Mesodermal cell (in vitro differentiated cells): Measurements from ENCODE around the gene TARS3. TPM values are rescaled to one million over a fixed set of nuclear protein-coding genes. Genes with fewer than 3 reads are reported as not detected.
"Not testable (repeated sequence)": the region's sequence is repeated elsewhere in the genome, so short reads cannot be mapped to it uniquely, and the experiment has no call there.

ENCODE experiments used
- H3K27ac ChIP-seq: 2 replicates; pipeline ENCODE4 v1.7.0; 2013; ENCODE audit warnings: mild to moderate bottlenecking, low read depth, low read length, moderate library complexity; ENCODE audit not compliant: severe bottlenecking
- H3K36me3 ChIP-seq: 2 replicates; pipeline ENCODE4 v1.7.1; 2013; ENCODE audit warnings: mild to moderate bottlenecking, low read length, moderate library complexity; ENCODE audit not compliant: control insufficient read depth, insufficient read depth
- H3K4me1 ChIP-seq: one replicate; pipeline ENCODE4 v1.7.1; 2013; ENCODE audit warnings: mild to moderate bottlenecking, low read length; ENCODE audit not compliant: insufficient read depth, control insufficient read depth, poor library complexity, severe bottlenecking
- H3K4me3 ChIP-seq: 2 replicates; pipeline ENCODE4 v1.7.0; 2013; ENCODE audit warnings: low read length, control low read depth, mild to moderate bottlenecking; ENCODE audit not compliant: insufficient read depth, poor library complexity, severe bottlenecking; ENCODE audit errors: extremely low read depth
- H3K9me3 ChIP-seq: 2 replicates; pipeline ENCODE4 v1.7.1; 2013; ENCODE audit warnings: mild to moderate bottlenecking, low read length, moderate library complexity; ENCODE audit not compliant: control insufficient read depth
- WGBS, 2 experiments: methylation state at CpG; one replicate each; pipeline ENCODE4 v1.1.5; 2013; ENCODE audit warnings: missing lambda C conversion rate in 2 of 2; ENCODE audit not compliant: insufficient coverage in 2 of 2; 5-methylcytosine and 5-hydroxymethylcytosine counted together
- polyA plus RNA-seq, 2 experiments: library from polyadenylated mRNA; stranded (reverse); fragments of 50-300 nt; gene quantifications; one replicate each; pipeline ENCODE4 v1.2.3, GENCODE V29; 2013

Gene TARS3
- polyA plus RNA-seq (2013, experiment 1 of 2): 11.9 TPM
- 15.5 TPM for polyA plus RNA-seq (2013, experiment 2 of 2)

GRCh38 chr15:101723874-101724674 lies at the start of gene TARS3:
TSS of gene TARS3 (minus strand) at chr15:101724473. CDS start at chr15:101724387, 86 bp downstream.
- H3K9me3 ChIP-seq: no peaks in the 10 kb centered on the region
- peaks cover 2% of the 10 kb centered on the region for H3K4me1 ChIP-seq
- peaks cover 29% of the 10 kb centered on the region for H3K36me3 ChIP-seq
- 0% methylated on average over 58 of the region's 93 CpGs for WGBS, 2 experiments
- peak within 1 kb of the TSS; percentile 75 for H3K27ac ChIP-seq
- peak within 1 kb of the TSS; percentile 60 for H3K4me3 ChIP-seq

GRCh38 chr15:101773496-101774100 lies 49.3 kb upstream of the TARS3 start:
- H3K4me1 ChIP-seq: no peaks in the 10 kb centered on the region
- no peak overlapping the region for H3K4me3 ChIP-seq
- WGBS, 2 experiments: 65 to 72% methylated on average over 2 to 6 of the region's 7 CpGs
- H3K27ac ChIP-seq: no peak overlapping the region
- H3K36me3 ChIP-seq: no peaks in the 10 kb centered on the region
- H3K9me3 ChIP-seq: no peaks in the 10 kb centered on the region

GRCh38 chr15:101772921-101773320 lies 48.6 kb upstream of the TARS3 start:
- no peaks in the 10 kb centered on the region for H3K4me1 ChIP-seq
- no peaks in the 10 kb centered on the region for H3K36me3 ChIP-seq
- H3K4me3 ChIP-seq: no peak overlapping the region
- H3K9me3 ChIP-seq: no peaks in the 10 kb centered on the region
- H3K27ac ChIP-seq: no peak overlapping the region
- WGBS, 2 experiments: 96 to 100% methylated on average over 3 to 7 of the region's 8 CpGs

- WGBS, 2 experiments: 82 to 90% methylated on average over 5 to 6 of the region's 11 CpGs
- H3K27ac ChIP-seq, H3K36me3 ChIP-seq, H3K4me1 ChIP-seq, H3K4me3 ChIP-seq, H3K9me3 ChIP-seq: not testable (repeated sequence)
Observed at GRCh38 chr15:101767083-101767640, 42.9 kb upstream of the TARS3 start.

- Histone ChIP-seq H3K4me3 (no peak overlapping the region), H3K9me3 (no peaks in the 10 kb centered on the region), H3K4me1 (no peaks in the 10 kb centered on the region), H3K27ac (no peak overlapping the region), H3K36me3 (no peaks in the 10 kb centered on the region)
- 86 to 89% methylated on average over 9 to 15 of the region's 15 CpGs for WGBS, 2 experiments
Observed at GRCh38 chr15:101765772-101766456, 41.6 kb upstream of the TARS3 start.

GRCh38 chr15:101765340-101765671 lies 41.0 kb upstream of the TARS3 start:
- H3K4me3 ChIP-seq, H3K4me1 ChIP-seq, H3K9me3 ChIP-seq, H3K36me3 ChIP-seq, H3K27ac ChIP-seq: not testable (repeated sequence)
- 86 to 96% methylated on average over 1 to 7 of the region's 7 CpGs for WGBS, 2 experiments

- H3K36me3 ChIP-seq, H3K4me1 ChIP-seq, H3K27ac ChIP-seq, H3K9me3 ChIP-seq, H3K4me3 ChIP-seq: not testable (repeated sequence)
- 87 to 88% methylated on average over 16 to 21 of the region's 23 CpGs for WGBS, 2 experiments
Observed at GRCh38 chr15:101764669-101765339, 40.5 kb upstream of the TARS3 start.

- not testable (repeated sequence) for H3K4me3 ChIP-seq, H3K36me3 ChIP-seq, H3K4me1 ChIP-seq, H3K27ac ChIP-seq, H3K9me3 ChIP-seq
- no CpG with 5 or more reads among the region's 18 CpGs for WGBS, 2 experiments
Observed at GRCh38 chr15:101746716-101747082, 22.4 kb upstream of the TARS3 start.

- not testable (repeated sequence) for H3K4me3 ChIP-seq, H3K27ac ChIP-seq, H3K36me3 ChIP-seq, H3K9me3 ChIP-seq, H3K4me1 ChIP-seq
- 96 to 100% methylated on average over 2 of the region's 2 CpGs for WGBS, 2 experiments
Observed at GRCh38 chr15:101734837-101735236, 10.6 kb upstream of the TARS3 start.

- WGBS, 2 experiments: 71 to 93% methylated on average over 1 to 2 of the region's 2 CpGs
- Histone ChIP-seq H3K27ac (no peak overlapping the region), H3K4me1 (no peaks in the 10 kb centered on the region), H3K9me3 (no peaks in the 10 kb centered on the region), H3K36me3 (no peaks in the 10 kb centered on the region), H3K4me3 (no peak overlapping the region)
Observed at GRCh38 chr15:101733545-101733944, 9.3 kb upstream of the TARS3 start.
